AG10803 (cell line): ENCODE data around the gene NAA15.
"Not testable (repeated sequence)": the region's sequence is repeated elsewhere in the genome, so short reads cannot be mapped to it uniquely, and the experiment has no call there.

Source experiments
- DNase-seq: peaks from one replicate; pipeline ENCODE4 v3.0.0; 2010; ENCODE audit warnings: low read depth
- H3K4me3 ChIP-seq: 2 replicates; pipeline ENCODE4 v1.5.1; 2011; ENCODE audit warnings: mild to moderate bottlenecking, low read length, control low read depth
- CTCF ChIP-seq: conservative IDR thresholded peaks from 2 replicates; pipeline ENCODE4 v1.5.1; 2011; ENCODE audit warnings: mild to moderate bottlenecking, low read length, control low read depth, inconsistent platforms

NAA15 gene

GRCh38 chr4:139312552-139313332 is 11.4 kb downstream of the NAA15 start:
- no peak for DNase-seq
- H3K4me3 ChIP-seq = no peak overlapping the region

GRCh38 chr4:139313414-139313813 is 12.1 kb downstream of the NAA15 start:
- not testable (repeated sequence) for H3K4me3 ChIP-seq, DNase-seq

More at GRCh38 chr4:139312552-139313332, 11.4 kb downstream of the NAA15 start:
- no peak for TF ChIP-seq CTCF

- no peak for DNase-seq
Measured at GRCh38 chr4:139314047-139314800, 12.9 kb downstream of the NAA15 start.

GRCh38 chr4:139315221-139315675 is 13.9 kb downstream of the NAA15 start:
- no peak for TF ChIP-seq CTCF
- no peak overlapping the region for H3K4me3 ChIP-seq

More at GRCh38 chr4:139314047-139314800, 12.9 kb downstream of the NAA15 start:
- H3K4me3 ChIP-seq = no peak overlapping the region
- TF ChIP-seq CTCF = no peak

GRCh38 chr4:139316733-139317132 is 15.4 kb downstream of the NAA15 start:
- DNase-seq = no peak
- H3K4me3 ChIP-seq = no peak overlapping the region
- no peak for TF ChIP-seq CTCF

More at GRCh38 chr4:139315221-139315675, 13.9 kb downstream of the NAA15 start:
- no peak for DNase-seq

GRCh38 chr4:139317635-139318034 is 16.3 kb downstream of the NAA15 start:
- no peak overlapping the region for H3K4me3 ChIP-seq
- TF ChIP-seq CTCF = no peak
- DNase-seq = no peak

GRCh38 chr4:139319571-139319970 is 18.3 kb downstream of the NAA15 start:
- TF ChIP-seq CTCF = no peak
- DNase-seq = no peak
- H3K4me3 ChIP-seq = no peak overlapping the region

GRCh38 chr4:139322070-139322469 is 20.8 kb downstream of the NAA15 start:
- H3K4me3 ChIP-seq, DNase-seq: not testable (repeated sequence)

- H3K4me3 ChIP-seq, DNase-seq: not testable (repeated sequence)
Measured at GRCh38 chr4:139322541-139322940, 21.2 kb downstream of the NAA15 start.
